GM12892 (cell line): ENCODE results near the gene LMX1B.

Experiments used
- POLR2A ChIP-seq: IDR thresholded peaks from 2 replicates; pipeline ENCODE4 v1.6.1; 2011; ENCODE audit warnings: low read depth, low read length, control low read depth
- POLR2AphosphoS5 ChIP-seq: IDR thresholded peaks from 2 replicates; pipeline ENCODE4 v1.6.1; 2011; ENCODE audit warnings: low read depth, low read length, control low read depth

DNA sequence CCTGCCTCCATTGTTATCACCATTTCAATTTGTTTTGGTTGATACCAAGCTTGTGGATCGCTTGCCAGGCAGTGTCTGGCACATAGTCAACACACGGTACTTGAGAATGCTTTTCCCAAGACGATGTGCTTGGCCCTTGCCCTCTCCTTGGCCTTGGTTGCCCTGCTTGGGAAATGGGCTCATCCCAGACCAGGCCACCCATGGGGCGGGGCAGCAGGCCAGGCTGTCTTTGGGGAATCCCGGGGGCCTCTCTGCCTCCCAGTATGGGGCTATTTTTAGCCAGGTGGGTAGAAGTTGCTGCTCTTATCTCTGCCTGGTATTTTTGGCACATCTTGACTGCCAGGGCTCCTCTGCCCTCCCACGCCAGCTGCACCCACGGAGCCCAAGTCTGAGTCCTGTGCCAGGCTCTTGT lies 49.9 kb downstream of the LMX1B start:
- no peak for TF ChIP-seq POLR2AphosphoS5
- TF ChIP-seq POLR2A = no peak
